ENCODE measurements around the gene DISP2.

The DISP2 gene

GRCh38 chr15:40327457-40327856 lies 30.6 kb upstream of the DISP2 start:
- DNase-seq: no peak

- DNase-seq: no peak
These were observed 29.8 kb upstream of the DISP2 start for GRCh38 chr15:40328176-40328575.

DNA sequence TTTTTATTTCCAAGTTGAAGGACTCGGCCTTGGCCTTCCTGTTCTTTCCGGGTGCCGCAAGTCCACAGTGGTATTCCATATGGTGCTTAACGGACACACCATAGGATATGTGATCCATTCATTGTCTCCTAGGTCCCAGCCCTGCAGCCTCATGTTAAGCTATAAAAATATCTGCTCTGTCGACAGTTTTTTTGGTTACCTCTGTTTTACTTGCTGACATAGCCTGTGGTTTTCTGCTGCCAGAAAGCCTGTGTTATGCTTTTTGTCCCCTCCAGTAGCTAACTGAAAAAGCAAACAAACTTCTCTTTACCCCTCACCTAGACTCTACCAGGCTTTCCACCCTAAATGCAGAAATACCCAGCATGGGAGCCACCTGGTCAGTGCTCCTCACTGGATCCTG lies 29.3 kb upstream of the DISP2 start:
- no peak for DNase-seq

DNA sequence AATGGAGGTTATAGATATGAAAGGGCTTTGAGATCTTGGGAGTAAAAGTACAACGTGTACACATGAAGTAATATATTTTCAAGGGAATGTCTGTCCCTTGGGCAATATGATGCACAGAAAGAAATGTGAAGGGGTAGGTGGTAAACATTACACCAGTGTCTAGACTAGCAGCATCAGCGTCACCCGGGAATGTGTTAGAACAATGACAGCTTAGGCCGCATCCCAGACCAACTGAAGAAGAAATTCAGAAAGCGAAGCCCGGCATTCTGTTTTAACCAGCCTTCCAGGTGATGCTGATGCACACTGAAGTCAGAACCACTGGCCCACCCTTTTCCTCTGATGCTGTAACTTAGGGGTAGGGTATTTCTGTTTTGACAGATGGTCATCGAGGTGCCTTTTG lies 28.2 kb upstream of the DISP2 start:
- DNase-seq: no peak

GRCh38 chr15:40330368-40330836 lies 27.6 kb upstream of the DISP2 start:
- DNase-seq: no peak

DNA sequence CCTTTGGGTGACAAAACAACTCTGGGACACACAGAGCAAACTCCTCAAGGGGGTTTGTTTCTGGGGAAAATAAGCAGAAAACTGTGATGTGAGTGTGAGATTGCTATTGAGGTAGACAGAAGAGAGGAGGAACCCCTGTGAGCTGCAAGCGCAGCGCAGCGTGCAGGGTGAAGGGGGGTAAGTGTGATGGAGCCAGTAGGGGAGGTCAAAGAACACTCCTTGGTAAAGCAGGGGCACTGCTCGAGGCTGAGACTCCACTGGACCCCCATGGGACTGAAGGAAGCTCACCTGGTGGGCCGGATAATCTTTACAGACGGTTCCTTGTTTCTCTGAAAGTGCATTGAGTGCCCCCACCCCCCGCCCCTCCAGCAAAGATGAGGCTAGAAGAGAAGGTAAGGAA lies 27.0 kb upstream of the DISP2 start:
- no peak for DNase-seq

GRCh38 chr15:40331637-40332036 lies 26.4 kb upstream of the DISP2 start:
- no peak for DNase-seq

DNA sequence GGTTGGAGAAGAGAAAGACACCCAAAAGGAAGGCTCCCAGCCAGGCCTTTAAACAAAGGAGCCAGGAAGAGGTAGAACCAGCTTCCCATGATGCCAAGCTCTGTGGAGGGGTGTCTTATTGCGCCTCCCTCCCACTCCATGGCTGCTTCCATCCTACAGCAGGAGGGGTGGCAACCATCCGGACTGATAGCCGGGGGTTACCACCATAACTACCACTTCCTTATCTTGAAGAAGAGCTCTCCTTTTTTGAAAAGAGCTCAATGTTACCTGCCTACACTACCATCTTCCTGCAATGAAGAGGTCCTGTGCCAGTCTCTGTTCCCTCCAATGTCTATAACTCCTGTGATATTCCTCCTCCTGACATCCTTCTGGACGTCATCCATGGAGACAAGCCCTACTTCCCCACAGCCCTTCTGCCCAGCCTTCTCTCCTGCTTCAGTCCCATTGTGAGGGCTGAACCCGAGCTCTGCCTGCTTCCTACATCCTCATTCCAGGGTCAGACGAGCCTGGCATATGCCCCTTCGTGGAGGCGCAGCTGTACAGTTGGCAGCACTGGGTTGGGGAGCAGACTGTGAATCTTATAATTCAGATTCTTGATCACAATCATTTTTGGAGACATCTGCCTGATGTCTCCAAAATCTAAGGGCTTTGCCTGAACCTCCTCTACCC lies 25.8 kb upstream of the DISP2 start:
- no peak for DNase-seq

- no peak for DNase-seq
These were observed 24.0 kb upstream of the DISP2 start for GRCh38 chr15:40333922-40334492.

GRCh38 chr15:40334541-40334940 lies 23.5 kb upstream of the DISP2 start:
- DNase-seq: no peak

- DNase-seq: no peak
These were observed 22.9 kb upstream of the DISP2 start for GRCh38 chr15:40334941-40335795.

DNA sequence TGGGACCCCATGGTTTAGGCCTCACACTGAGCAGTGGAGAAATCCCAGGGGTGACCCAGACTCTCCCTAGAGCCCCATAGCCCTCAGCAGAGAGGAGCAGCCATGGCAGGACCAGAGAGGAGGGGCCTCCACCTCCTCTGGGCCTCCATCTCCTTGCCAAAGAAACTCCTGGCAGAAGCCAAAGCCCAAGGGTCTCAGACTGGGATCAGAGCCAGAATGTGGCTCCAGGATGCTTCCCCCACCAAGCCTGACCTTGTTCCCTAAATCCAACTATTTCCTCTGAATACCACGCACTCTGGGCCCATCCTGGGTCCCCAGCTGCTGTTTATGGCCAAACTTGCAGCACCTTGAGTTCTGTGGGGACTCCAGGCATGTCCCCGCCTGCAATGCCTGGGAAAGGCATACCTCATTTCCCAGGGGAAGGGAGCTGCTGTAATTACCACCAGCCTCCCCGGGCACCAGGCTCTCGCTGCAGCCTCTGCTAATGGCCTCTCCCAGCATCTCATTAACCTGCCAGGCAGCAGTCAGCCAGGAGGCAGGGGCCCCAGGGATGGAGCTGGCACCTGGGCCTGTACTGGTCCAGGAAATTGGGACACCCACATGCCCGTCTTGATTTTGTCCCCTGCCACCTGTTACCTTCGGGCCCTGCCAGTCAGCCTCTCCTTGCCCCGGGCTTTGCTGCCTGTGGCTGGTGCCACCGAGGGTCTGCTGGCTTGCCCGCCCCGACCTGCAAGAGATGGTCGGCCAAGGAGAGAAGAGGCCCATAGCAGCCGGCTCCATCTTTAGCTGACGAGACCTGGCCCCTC lies 21.9 kb upstream of the DISP2 start:
- DNase-seq: no peak

GRCh38 chr15:40336744-40337122 lies 21.3 kb upstream of the DISP2 start:
- no peak for DNase-seq

DNA sequence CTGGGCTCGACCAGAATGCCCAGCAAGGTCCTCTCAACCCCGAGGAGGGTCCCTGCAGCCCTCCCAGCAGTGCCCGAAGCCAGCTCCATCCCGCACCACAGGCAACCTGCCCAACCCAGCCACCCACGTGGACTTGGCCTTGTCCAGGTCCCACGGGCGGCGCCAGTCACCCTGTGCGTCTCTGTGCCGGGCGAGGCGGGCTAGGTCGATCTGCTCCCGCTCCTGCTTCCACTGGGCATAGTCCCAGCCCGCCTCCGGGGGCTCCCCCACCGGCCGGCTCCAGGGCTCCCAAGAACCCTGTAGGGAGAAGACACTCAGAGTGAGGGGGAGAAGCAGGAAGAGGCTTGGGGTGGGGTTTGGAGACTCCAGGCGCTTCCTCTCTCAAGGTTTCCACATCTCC lies 20.4 kb upstream of the DISP2 start:
- no peak for DNase-seq

DNA sequence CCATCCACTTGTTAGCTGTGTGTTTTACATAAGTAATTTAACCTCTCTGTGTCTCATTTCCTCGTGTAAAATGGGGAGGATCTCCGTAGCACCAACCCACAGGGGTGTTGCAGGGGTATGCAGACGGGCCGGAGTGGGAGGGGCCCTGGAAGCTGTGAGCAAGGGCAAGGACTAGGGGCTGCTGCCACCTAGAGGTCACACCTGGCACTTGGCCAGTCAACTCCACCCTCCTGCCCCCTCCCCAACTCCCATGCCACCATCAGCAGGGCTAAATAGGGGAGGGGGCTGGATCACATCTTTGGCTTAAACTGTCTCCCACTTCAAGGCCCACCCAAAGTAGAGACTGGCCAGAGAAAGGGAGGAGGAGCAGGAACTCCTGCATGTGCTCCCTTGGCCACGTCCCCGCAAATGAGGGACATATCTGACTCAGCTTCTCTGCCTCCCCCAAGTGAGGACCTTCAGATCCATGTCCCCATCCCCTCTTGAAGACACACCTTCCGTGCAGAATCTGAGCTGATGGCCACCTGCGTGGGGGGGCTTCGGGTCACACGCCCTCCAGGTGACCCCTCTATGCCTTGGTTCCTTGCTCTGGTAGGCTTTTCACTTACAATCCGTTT lies 19.9 kb upstream of the DISP2 start:
- DNase-seq: no peak

GRCh38 chr15:40338921-40339620 lies 18.9 kb upstream of the DISP2 start:
- DNase-seq: no peak

GRCh38 chr15:40339621-40339945 lies 18.4 kb upstream of the DISP2 start:
- no peak for DNase-seq

DNA sequence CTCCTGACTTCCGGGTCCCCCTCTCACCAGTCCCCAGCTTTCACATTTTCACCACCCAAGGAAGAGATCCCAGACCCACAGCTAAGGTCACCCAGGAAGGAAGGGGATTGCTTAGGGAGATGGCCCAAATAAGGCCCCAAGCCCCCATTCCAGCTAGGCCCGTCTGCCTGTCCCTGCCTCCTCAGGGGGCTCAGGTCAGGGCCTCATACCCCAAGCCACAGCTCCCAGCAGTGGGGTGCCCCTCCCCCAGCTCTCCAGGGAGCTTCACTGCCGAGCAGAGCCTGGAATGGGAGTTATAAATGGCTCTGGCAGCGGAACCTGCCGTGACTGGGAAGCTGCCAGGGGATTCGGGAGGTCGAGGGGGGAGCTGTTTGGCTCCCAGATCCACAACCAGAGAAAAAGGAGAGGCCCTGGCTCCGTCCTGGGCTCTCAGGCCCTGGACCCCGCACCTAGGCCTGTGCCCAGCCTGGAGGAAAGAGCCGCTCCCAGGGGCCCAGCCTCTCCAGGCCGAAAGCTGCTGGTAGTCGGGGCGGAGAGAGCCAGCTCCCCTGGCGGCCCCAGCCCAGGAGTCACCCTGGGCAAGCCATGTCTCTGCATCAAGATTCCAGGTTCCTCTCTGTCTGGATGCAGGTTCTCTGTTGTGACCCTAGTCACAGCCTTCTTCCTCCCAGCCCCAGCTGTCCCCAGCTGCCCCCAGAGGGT lies 17.8 kb upstream of the DISP2 start:
- DNase-seq: no peak

DNA sequence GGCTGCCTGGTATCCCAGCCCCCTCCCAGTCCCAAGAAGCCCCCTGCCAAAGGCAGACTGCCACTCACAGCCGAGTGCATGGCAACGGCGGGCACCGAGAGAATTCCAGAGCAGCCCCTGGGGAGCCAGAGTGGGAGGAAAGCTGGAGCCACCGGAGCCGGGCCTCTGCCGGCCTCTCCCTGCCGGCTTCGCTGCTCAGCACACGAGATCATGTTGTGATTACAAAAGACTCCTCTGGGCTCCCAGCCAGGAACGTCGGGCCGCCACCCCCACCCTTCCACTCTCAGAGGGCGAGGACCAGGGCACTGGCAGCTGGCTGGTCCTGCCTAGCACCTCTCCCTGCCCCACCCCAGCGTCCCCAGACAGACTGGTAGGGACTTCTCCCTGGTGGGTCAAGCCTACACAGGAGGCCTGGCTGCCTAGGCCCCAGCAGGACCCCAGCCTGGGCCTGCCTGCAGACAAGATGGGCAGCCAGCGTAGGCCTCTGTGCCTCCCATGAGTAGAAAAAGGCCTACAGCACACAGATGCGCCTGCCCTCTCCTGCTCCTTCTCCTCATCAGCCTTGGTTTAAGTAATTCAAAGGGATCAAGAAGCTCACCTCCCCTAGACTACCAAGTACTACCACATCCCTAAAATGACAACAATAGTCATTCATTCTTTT lies 17.1 kb upstream of the DISP2 start, which contains the start of gene CCDC9B:
CCDC9B (minus strand) TSS at position 200 of the 661 bp plus-strand sequence; CDS start at position 80, 120 bp downstream.
- DNase-seq: no peak

DNA sequence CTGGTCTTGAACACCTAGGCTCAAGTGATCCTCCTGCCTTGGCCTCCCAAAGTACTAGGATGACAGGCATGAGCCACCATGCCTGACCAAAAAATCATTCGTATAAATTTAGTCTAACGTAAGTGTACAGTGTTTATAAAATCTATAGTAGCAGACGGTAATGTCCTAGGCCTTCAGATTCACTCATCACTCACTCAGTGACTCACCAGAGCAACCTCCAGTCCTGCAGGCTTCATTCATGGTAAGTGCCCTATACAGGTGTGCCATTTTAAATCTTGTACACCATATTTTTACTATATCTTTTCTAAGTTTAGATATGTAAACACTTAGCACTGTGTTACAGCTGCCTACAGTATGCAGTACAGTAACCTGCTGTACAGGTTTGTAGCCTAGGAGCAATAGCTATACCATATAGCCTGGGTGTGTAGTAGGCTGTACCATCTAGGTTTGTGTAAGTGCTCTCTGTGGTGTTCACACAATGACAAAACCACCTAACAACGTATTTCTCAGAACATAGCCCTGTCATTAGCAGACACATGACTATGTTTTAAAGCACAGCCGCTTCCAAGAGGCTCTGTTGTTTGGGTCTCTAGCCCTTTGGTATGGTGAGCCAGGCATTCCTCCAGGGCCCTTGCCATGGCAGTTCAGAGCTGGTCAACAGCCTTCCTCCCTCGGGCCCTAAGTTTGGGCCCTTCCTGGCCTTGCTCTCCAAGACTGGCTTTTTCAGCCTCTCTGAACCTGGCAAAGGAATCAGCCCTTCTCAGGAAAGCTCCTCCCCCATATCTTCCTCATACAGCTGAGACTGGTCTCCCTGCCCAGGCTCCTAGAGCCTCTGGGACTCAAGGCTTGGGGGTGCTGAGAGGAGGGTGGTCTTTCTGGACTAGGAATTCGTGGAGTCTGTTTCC lies 15.4 kb upstream of the DISP2 start:
- DNase-seq: no peak

Data from cerebellar nuclear complex (tissue), 1 donor.